Bronchial epithelial cell (primary cell): ENCODE results near the gene TDRD5. TPM values are rescaled to one million over a fixed set of nuclear protein-coding genes. Genes with fewer than 3 reads are reported as not detected.
A peak's percentile ranks its signal among the peaks of the same experiment; 100 is the strongest.

Experiments
- DNase-seq: peaks from one replicate; pipeline ENCODE4 v3.0.0-alpha.2; 2010; ENCODE audit warnings: low read depth
- FAIRE-seq: peaks from 2 replicates; lab custom pipeline; 2011; peaks lifted over from hg19 to GRCh38; lab: Jason Lieb, UNC
- H3K27me3 ChIP-seq: 2 replicates; pipeline ENCODE4 v1.5.1; 2011; ENCODE audit warnings: low read length; ENCODE audit not compliant: control insufficient read depth, insufficient read depth
- H3K36me3 ChIP-seq: 2 replicates; pipeline ENCODE4 v1.5.1; 2011; ENCODE audit warnings: low read length; ENCODE audit not compliant: control insufficient read depth, insufficient read depth
- H3K4me3 ChIP-seq: 2 replicates; pipeline ENCODE4 v1.5.1; 2011; ENCODE audit warnings: mild to moderate bottlenecking, low read depth, low read length, control low read depth
- total RNA-seq: library from RNA; depleted of rRNA; stranded (reverse); fragments of >200 nt; gene quantifications from 2 replicates; pipeline ENCODE4 v1.2.1, GENCODE V29; 2014
- TF ChIP-seq, protein P1 (sequence below): IDR thresholded peaks from 2 replicates; pipeline ENCODE4 v1.5.1; 2011; ENCODE audit warnings: mild to moderate bottlenecking, moderate library complexity, low read length, control low read depth, inconsistent platforms; ENCODE audit not compliant: insufficient read depth, severe bottlenecking

Gene TDRD5
- total RNA-seq, 1 donor from 2014 or later: not detected

DNA sequence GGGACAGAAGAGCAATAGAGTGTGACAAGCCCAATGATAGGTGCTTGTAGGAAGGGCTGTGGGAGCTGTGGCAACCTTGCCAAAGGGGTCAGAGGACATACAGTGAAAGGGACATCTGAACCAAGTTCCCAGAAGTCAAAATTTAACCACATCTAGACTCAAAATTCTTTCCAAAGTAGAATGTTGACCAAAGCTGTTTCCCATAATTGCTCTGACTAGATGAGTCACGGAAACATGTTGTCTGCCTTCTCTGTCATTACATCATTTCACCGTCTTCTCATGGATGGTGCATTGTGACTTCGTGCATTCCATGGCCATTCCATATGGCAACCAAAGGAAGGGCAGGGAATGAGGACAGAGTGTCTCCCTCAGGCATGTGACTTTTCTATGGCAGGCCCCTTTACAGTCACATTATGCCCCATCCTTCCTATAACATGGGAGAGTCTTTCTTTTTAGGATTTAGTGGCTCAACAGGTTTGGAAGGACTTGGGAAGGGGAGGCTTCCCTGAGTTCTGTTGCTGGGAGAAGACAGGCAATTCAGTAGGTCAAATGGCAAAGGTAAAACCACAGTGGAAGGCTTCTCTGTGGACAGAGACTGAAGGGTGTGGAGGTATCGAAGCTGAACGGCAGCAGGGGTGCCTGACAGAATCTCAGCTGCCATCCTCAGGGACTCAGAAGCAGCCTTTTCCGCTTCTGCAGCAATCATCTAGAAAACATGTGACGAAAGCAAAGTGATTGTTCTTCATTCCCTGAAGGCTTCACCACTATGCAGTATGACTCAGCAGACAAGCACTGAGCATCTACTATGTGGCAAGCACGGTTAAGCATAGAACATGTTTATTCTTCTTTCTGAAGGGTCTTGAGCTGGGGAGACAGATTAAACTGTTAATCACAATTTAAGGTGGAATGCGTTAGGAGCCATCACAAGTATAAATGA, 40.6 kb upstream of the TDRD5 start:
- Histone ChIP-seq H3K36me3 (no peaks in the 10 kb centered on the region), H3K4me3 (no peak overlapping the region), H3K27me3 (no peaks in the 10 kb centered on the region)
- no peak for FAIRE-seq
- DNase-seq: peak; percentile 69
- TF ChIP-seq, protein P1, sequence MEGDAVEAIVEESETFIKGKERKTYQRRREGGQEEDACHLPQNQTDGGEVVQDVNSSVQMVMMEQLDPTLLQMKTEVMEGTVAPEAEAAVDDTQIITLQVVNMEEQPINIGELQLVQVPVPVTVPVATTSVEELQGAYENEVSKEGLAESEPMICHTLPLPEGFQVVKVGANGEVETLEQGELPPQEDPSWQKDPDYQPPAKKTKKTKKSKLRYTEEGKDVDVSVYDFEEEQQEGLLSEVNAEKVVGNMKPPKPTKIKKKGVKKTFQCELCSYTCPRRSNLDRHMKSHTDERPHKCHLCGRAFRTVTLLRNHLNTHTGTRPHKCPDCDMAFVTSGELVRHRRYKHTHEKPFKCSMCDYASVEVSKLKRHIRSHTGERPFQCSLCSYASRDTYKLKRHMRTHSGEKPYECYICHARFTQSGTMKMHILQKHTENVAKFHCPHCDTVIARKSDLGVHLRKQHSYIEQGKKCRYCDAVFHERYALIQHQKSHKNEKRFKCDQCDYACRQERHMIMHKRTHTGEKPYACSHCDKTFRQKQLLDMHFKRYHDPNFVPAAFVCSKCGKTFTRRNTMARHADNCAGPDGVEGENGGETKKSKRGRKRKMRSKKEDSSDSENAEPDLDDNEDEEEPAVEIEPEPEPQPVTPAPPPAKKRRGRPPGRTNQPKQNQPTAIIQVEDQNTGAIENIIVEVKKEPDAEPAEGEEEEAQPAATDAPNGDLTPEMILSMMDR: no peak

DNA sequence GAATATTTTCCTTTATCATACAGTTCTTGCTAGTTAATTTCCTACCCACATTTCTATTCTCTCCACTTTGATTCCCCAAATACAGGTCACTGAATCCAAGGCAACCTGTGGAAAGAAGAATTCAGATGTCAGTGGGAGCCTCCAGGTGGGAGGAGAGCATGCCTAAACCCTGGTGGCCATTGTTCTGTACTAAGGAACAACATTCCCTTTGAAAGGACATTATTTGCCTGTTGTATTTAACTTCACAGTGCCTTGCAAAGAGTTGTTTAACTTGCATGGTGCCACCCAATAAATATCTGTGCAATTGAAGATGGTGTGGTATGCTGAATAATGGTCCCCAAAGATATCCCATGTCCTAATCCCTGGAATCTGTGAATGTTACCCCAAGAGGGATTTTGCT, 37.2 kb upstream of the TDRD5 start:
- no peaks in the 10 kb centered on the region for H3K36me3 ChIP-seq
- H3K27me3 ChIP-seq: no peaks in the 10 kb centered on the region
- no peak overlapping the region for H3K4me3 ChIP-seq
- DNase-seq (no peak), FAIRE-seq (no peak)
- TF ChIP-seq, protein P1: no peak

DNA sequence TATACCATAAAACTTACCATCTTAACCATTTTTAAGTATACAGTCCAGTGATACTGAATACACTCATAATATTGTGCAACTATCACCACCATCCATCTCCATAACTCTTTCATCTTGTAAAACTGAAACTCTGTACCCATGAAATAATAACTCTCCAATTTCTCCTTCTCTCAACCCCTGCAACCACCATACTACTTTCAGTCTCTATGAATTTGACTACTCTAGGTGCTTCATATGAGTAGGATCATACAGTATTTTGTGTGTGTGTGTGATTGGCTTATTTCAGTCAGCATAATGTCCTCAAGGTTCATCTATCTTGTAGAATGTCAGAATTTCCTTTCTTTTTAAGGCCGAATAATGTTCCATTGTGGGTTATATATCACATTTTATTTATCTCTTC, 33.6 kb upstream of the TDRD5 start:
- Histone ChIP-seq H3K4me3 (no peak overlapping the region), H3K27me3 (no peaks in the 10 kb centered on the region), H3K36me3 (no peaks in the 10 kb centered on the region)
- TF ChIP-seq, protein P1: no peak
- DNase-seq (no peak), FAIRE-seq (no peak)

DNA sequence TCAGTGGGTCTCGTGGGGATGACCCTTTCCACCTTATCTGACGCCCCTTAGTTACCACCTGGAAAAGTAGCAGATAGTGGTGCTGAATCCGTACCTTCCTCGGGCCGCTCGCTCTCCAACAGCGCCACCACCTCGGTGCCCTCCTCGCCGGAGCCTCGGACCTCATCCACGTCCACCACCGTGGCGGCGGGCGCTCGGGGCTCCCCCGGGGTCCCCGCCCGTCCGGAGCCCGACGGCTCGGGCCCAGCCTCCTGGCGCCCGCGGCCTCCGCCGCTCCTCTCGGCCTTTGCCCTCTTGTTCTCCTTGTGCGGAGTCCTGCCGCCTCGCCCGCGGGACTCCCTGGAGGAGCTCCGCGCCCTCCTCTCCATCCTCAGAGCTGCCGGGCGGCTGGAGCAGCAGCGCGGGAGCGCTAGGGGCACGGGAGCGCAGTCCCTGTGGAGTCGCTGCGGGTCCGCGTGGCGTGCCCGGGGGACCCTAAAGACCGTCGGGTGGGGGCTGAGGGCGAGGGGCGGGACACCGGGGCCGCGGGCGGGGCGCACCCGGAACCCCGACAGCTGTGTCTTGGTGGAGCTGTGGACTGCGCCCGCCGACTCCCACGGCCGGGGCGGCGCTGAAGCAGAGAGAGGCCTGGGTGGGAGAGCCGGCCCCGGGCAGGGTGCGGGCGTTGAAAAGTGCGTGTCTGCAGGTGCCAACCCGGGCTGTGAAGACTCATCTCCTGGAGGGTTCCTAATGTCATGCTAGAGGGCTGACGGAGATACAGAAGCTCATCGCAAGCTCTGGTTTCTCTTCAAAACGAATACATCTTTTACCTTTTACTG, 15.9 kb upstream of the TDRD5 start, which contains the start of gene NPHS2:
Gene NPHS2, minus strand, starts transcription at position 452 of the 818 bp plus-strand sequence. Its CDS starts 84 bp downstream, at position 368.
- DNase-seq: no peak
- no peak for FAIRE-seq
- Histone ChIP-seq H3K27me3 (peaks cover 7% of the 10 kb centered on the region), H3K36me3 (no peaks in the 10 kb centered on the region), H3K4me3 (no peak within 1 kb of the TSS)
- TF ChIP-seq, protein P1: no peak

DNA sequence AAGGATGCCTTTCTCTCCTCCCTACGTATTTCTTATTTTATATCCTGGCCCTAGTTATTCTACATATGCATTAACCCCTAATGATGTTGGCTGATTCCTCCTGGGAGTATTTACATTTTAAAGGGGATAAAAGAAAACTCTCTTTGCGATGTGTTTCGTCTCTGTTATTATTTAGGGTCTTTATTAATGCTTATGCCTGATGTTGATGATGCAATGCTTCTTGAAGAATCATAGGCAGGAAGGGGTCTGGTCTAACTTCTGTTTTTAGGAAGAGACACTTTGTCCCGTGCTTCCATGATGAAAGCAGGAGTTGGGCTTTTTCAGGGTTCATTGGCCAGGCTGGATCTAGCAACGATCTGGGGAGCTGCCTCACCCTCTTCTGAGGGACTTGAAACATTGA, 15.1 kb upstream of the TDRD5 start:
- Histone ChIP-seq H3K4me3 (no peak overlapping the region), H3K27me3 (peaks cover 7% of the 10 kb centered on the region), H3K36me3 (no peaks in the 10 kb centered on the region)
- TF ChIP-seq, protein P1: no peak
- DNase-seq: no peak
- no peak for FAIRE-seq
